ENCODE results near the gene GMDS.

DNA sequence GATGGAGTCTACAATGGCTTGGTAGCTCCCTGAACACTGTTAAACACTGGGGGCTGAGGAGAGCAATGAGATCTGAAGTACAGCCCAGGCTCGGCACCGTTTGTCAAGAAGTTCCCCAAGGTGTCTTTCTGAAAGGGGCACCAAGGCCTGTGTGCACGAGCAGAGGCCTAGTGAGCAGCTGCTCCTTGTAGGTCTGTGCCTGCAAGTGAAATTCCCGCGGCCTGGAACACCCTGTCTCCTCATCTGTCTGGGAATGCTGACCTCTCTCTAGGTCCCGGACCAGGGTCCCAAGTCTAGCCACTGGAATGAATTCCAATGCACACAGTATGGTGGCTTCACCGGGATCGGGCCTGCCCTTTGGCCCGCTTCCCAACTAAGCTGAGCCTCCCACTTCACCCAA, 500.9 kb downstream of the GMDS start:
- TF ChIP-seq SMC3 (IDR thresholded peaks at IDR 0.05; ENCODE audit: low read length): no peak
- no peak for TF ChIP-seq MED13 (CRISPR knock-in tag; IDR thresholded peaks at IDR 0.05)
- TF ChIP-seq, protein P1, sequence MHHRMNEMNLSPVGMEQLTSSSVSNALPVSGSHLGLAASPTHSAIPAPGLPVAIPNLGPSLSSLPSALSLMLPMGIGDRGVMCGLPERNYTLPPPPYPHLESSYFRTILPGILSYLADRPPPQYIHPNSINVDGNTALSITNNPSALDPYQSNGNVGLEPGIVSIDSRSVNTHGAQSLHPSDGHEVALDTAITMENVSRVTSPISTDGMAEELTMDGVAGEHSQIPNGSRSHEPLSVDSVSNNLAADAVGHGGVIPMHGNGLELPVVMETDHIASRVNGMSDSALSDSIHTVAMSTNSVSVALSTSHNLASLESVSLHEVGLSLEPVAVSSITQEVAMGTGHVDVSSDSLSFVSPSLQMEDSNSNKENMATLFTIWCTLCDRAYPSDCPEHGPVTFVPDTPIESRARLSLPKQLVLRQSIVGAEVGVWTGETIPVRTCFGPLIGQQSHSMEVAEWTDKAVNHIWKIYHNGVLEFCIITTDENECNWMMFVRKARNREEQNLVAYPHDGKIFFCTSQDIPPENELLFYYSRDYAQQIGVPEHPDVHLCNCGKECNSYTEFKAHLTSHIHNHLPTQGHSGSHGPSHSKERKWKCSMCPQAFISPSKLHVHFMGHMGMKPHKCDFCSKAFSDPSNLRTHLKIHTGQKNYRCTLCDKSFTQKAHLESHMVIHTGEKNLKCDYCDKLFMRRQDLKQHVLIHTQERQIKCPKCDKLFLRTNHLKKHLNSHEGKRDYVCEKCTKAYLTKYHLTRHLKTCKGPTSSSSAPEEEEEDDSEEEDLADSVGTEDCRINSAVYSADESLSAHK (CRISPR knock-in tag; IDR thresholded peaks at IDR 0.05; ENCODE audit: borderline replicate concordance): no peak
- TF ChIP-seq, protein P2, sequence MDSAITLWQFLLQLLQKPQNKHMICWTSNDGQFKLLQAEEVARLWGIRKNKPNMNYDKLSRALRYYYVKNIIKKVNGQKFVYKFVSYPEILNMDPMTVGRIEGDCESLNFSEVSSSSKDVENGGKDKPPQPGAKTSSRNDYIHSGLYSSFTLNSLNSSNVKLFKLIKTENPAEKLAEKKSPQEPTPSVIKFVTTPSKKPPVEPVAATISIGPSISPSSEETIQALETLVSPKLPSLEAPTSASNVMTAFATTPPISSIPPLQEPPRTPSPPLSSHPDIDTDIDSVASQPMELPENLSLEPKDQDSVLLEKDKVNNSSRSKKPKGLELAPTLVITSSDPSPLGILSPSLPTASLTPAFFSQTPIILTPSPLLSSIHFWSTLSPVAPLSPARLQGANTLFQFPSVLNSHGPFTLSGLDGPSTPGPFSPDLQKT (CRISPR knock-in tag; IDR thresholded peaks at IDR 0.05; ENCODE audit: borderline replicate concordance): no peak
- TF ChIP-seq TP53 (CRISPR knock-in tag; conservative IDR thresholded peaks at IDR 0.05): no peak
- TF ChIP-seq, protein P3, sequence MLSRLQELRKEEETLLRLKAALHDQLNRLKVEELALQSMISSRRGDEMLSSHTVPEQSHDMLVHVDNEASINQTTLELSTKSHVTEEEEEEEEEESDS (CRISPR knock-in tag; IDR thresholded peaks at IDR 0.05; ENCODE audit: borderline replicate concordance): no peak
- TF ChIP-seq, protein P4, sequence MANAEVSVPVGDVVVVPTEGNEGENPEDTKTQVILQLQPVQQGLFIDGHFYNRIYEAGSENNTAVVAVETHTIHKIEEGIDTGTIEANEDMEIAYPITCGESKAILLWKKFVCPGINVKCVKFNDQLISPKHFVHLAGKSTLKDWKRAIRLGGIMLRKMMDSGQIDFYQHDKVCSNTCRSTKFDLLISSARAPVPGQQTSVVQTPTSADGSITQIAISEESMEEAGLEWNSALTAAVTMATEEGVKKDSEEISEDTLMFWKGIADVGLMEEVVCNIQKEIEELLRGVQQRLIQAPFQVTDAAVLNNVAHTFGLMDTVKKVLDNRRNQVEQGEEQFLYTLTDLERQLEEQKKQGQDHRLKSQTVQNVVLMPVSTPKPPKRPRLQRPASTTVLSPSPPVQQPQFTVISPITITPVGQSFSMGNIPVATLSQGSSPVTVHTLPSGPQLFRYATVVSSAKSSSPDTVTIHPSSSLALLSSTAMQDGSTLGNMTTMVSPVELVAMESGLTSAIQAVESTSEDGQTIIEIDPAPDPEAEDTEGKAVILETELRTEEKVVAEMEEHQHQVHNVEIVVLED (CRISPR knock-in tag; IDR thresholded peaks at IDR 0.05; ENCODE audit: borderline replicate concordance): no peak
- TF ChIP-seq HDAC6 (IDR thresholded peaks at IDR 0.05; ENCODE audit: low read depth, low read length): no peak
- TF ChIP-seq, protein P5, sequence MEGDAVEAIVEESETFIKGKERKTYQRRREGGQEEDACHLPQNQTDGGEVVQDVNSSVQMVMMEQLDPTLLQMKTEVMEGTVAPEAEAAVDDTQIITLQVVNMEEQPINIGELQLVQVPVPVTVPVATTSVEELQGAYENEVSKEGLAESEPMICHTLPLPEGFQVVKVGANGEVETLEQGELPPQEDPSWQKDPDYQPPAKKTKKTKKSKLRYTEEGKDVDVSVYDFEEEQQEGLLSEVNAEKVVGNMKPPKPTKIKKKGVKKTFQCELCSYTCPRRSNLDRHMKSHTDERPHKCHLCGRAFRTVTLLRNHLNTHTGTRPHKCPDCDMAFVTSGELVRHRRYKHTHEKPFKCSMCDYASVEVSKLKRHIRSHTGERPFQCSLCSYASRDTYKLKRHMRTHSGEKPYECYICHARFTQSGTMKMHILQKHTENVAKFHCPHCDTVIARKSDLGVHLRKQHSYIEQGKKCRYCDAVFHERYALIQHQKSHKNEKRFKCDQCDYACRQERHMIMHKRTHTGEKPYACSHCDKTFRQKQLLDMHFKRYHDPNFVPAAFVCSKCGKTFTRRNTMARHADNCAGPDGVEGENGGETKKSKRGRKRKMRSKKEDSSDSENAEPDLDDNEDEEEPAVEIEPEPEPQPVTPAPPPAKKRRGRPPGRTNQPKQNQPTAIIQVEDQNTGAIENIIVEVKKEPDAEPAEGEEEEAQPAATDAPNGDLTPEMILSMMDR (CRISPR knock-in tag; IDR thresholded peaks at IDR 0.05): no peak
